Fibroblast of mammary gland (primary cell): ENCODE results near the gene TP53BP2.
A peak's percentile ranks its signal among the peaks of the same experiment; 100 is the strongest.

ENCODE experiments used
- DNase-seq: peaks from one replicate; pipeline ENCODE4 v3.0.0-alpha.2; 2010; ENCODE audit warnings: low read depth
- H3K4me3 ChIP-seq: 2 replicates; pipeline ENCODE4 v1.5.1; 2011; ENCODE audit warnings: low read depth, mild to moderate bottlenecking, low read length, moderate library complexity; ENCODE audit not compliant: control insufficient read depth
- CTCF ChIP-seq: conservative IDR thresholded peaks from 2 replicates; pipeline ENCODE4 v1.5.1; 2011; ENCODE audit warnings: low read depth, low read length, inconsistent platforms; ENCODE audit not compliant: control insufficient read depth, insufficient read depth

The TP53BP2 gene

DNA sequence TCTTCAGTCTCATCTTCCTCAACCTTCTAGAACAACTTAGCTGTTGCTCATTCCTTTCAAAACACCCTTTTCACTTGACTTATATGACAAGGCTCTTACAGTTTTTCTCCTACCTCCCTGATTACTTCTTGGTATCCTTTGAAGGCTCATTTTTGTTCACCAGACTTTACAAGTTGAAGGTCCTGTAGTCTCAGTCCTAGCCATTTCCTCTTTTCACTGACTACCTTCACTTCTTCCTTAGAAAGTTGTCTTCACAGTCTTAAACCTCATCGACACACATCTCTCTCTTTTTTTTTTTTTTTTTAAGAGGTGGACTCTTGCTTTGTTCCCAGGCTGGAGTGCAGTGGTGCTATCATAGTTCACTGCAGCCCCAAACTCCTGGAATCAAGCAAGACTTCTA lies 6.6 kb upstream of the TP53BP2 start:
- TF ChIP-seq CTCF = no peak
- no peak for DNase-seq

DNA sequence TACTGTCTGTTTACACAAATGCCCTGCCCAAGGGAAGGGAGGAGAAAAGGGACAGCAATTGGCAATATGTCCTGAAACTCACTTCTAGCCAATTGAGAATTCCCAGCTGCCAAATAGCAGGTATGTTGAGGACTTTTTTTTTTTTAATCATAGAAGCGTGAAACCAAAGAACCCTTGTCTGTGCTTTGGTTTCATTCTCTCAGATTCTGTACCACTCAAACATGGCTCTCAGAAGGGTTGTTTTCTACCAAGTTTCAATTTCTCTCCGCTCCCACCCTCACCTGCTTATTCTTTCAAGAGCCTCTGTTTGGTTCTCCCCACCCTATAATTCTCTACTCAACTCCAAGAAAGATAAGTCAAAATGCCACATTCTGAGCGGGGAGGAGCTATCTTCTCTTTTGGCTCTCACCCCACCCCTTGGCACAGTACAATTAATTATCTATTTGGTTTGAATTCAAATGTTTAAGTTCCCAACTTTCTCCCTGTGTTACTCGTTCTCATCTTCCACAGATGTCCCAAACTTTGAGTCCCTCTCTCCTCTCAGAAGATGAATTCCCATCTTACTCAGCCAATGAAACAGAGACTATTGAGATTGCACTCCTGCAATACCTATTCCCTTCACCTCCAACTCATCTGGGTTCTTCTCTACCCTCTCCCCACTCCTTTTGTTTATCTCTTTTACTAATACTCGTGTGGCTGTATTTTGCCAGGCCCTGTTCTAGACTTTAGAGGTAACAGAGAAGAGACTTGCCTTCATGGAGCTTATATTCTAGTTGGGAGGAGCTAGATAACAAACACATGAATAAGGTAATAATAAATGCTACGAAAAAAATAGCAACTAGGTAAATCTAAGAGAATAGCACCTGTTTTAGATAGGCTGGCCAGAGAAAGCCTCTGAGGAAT lies 3.9 kb upstream of the TP53BP2 start:
- TF ChIP-seq CTCF = no peak
- no peak for DNase-seq
- H3K4me3 ChIP-seq = no peak overlapping the region

More for the DNA sequence above, 6.6 kb upstream of the TP53BP2 start:
- H3K4me3 ChIP-seq = no peak overlapping the region

DNA sequence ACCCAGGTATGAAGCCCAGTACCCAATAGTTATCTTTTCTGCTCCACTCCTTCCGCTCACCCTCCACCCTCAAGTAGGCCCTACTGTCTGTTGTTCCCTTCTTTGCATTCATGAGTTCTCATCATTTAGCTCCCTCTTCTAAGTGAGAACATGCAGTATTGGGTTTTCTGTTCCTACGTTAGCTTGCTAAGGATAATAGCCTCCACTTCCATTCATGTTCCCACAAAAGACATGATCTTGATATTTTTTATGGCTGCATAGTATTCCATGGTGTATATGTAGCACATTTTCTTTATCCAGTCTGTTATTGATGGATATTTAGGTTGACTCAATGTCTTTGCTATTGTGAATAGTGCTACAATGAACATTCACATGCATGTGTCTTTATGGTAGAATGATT lies 2.8 kb upstream of the TP53BP2 start:
- TF ChIP-seq CTCF = no peak
- DNase-seq = no peak
- H3K4me3 ChIP-seq = no peak overlapping the region

GRCh38 chr1:223847781-223848345 lies 2.1 kb upstream of the TP53BP2 start:
- no peak for TF ChIP-seq CTCF
- no peak overlapping the region for H3K4me3 ChIP-seq
- no peak for DNase-seq

GRCh38 chr1:223845037-223845809 lies 524 bp downstream of the TP53BP2 start:
- TF ChIP-seq CTCF = no peak
- DNase-seq = peak; percentile 49

DNA sequence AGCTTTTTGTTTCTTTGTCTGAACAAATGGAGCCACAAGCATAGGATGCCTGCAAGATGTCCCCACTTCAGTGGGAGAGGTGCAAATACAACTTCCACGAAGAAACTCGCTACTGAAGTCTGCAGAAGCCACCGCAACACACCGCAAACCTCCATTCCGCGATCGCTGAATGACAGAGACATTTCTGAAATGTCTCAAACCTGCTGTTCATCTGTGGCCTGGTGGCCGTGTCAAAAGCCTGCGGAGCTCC lies 1.0 kb downstream of the TP53BP2 start:
- no peak for TF ChIP-seq CTCF
- DNase-seq = no peak

More at GRCh38 chr1:223845037-223845809, 524 bp downstream of the TP53BP2 start:
- H3K4me3 ChIP-seq = peak overlapping the region; percentile 70

More for the DNA sequence above, 1.0 kb downstream of the TP53BP2 start:
- H3K4me3 ChIP-seq = peak overlapping the region; percentile 70
